NCI-H187 treated with DMSO at 0.1 percent for 48 hours (cell line): ENCODE results near the gene MFSD1.
A peak's percentile ranks its signal among the peaks of the same experiment; 100 is the strongest.

ENCODE experiments used
- DNase-seq: peaks from one replicate; lab custom pipeline; 2025; lab: John Stamatoyannopoulos, UW

The MFSD1 gene

GRCh38 chr3:158801696-158802408, at the start of gene MFSD1:
TSS of gene MFSD1 (plus strand) at chr3:158802054. CDS start at chr3:158802153, 99 bp downstream.
- DNase-seq: peak; percentile 31

- no peak for DNase-seq
These were observed 48.0 kb upstream of the MFSD1 start for GRCh38 chr3:158753854-158754253.

- no peak for DNase-seq
These were observed 46.4 kb upstream of the MFSD1 start for GRCh38 chr3:158755421-158755820.

GRCh38 chr3:158761350-158761749, 40.5 kb upstream of the MFSD1 start:
- no peak for DNase-seq

GRCh38 chr3:158762701-158763100, 39.2 kb upstream of the MFSD1 start:
- no peak for DNase-seq

- no peak for DNase-seq
These were observed 38.4 kb upstream of the MFSD1 start for GRCh38 chr3:158763421-158763820.

- no peak for DNase-seq
These were observed 36.2 kb upstream of the MFSD1 start for GRCh38 chr3:158765518-158766205.

GRCh38 chr3:158766364-158766763, 35.5 kb upstream of the MFSD1 start:
- no peak for DNase-seq

- DNase-seq: no peak
These were observed 33.5 kb upstream of the MFSD1 start for GRCh38 chr3:158768361-158768787.

GRCh38 chr3:158768881-158769543, 32.8 kb upstream of the MFSD1 start:
- DNase-seq: no peak

GRCh38 chr3:158769549-158769948, 32.3 kb upstream of the MFSD1 start:
- DNase-seq: no peak

GRCh38 chr3:158769952-158770740, 31.7 kb upstream of the MFSD1 start:
- no peak for DNase-seq

GRCh38 chr3:158770741-158771350, 31.0 kb upstream of the MFSD1 start:
- no peak for DNase-seq

GRCh38 chr3:158771577-158771976, 30.3 kb upstream of the MFSD1 start:
- DNase-seq: no peak

- DNase-seq: no peak
These were observed 29.9 kb upstream of the MFSD1 start for GRCh38 chr3:158771982-158772381.

GRCh38 chr3:158773166-158773565, 28.7 kb upstream of the MFSD1 start:
- DNase-seq: no peak

GRCh38 chr3:158773845-158774830, 27.7 kb upstream of the MFSD1 start:
- DNase-seq: no peak

GRCh38 chr3:158774965-158775364, 26.9 kb upstream of the MFSD1 start:
- no peak for DNase-seq

- no peak for DNase-seq
These were observed 26.1 kb upstream of the MFSD1 start for GRCh38 chr3:158775426-158776410.
